ENCODE data around the gene PARP14. TPM values are rescaled to one million over a fixed set of nuclear protein-coding genes. Genes with fewer than 3 reads are reported as not detected.

Gene PARP14
- total RNA-seq, 1 experiment from 2014 or later, result 33.3 TPM

DNA sequence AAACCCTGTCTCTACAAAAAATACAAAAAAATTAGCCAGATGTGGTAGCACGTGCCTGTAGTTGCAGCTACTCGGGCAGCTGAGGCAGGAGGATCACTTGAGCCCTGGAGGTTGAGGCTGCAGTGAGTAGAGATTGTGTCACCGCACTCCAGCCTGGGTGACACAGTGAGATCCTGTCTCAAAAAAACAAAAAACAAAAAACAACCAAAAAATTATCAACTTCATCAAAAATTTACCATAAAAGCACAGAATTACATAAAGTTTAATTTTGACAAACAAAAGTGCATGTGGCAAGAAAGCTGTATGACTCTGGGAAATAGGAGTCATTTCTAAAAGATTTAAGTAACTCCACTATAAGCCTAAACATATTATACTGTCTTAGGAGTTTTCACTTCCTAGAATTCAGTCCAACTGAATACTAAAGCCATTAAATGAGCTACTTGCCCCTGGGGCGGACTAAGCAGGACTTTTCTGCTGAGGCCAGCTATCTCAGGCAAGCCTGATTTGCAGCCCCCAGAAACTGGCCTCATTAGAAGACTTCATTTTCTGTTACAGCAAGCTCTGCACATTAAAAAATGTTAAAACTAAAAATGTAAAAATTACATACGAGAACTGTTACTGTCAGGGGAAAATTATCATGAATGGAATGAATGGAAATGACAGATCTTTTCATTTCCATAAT is 90.0 kb downstream of the PARP14 start:
- ChIA-PET CTCF (no interaction called here), POLR2A (ENCODE audit: unreplicated experiment) (no interaction called here)
- no peak for TF ChIP-seq EZH2 (IDR thresholded peaks at IDR 0.05; ENCODE audit: low read depth)
- TF ChIP-seq, protein P1, sequence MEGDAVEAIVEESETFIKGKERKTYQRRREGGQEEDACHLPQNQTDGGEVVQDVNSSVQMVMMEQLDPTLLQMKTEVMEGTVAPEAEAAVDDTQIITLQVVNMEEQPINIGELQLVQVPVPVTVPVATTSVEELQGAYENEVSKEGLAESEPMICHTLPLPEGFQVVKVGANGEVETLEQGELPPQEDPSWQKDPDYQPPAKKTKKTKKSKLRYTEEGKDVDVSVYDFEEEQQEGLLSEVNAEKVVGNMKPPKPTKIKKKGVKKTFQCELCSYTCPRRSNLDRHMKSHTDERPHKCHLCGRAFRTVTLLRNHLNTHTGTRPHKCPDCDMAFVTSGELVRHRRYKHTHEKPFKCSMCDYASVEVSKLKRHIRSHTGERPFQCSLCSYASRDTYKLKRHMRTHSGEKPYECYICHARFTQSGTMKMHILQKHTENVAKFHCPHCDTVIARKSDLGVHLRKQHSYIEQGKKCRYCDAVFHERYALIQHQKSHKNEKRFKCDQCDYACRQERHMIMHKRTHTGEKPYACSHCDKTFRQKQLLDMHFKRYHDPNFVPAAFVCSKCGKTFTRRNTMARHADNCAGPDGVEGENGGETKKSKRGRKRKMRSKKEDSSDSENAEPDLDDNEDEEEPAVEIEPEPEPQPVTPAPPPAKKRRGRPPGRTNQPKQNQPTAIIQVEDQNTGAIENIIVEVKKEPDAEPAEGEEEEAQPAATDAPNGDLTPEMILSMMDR (conservative IDR thresholded peaks at IDR 0.05), result no peak
- H4K20me1 ChIP-seq (ENCODE audit: insufficient read depth), result no peaks in the 10 kb centered on the region
- no peaks in the 10 kb centered on the region for H3K4me1 ChIP-seq (replicated peaks; ENCODE audit: insufficient read depth)
- intact Hi-C loops (cut with micrococcal nuclease; ENCODE audit: unreplicated experiment), result no loop called here
- no peak for DNase-seq
- H3K36me3 ChIP-seq (ENCODE audit: low read depth), result no peaks in the 10 kb centered on the region
- no TSS peak for BruUV-seq (replicated peaks)
- H3K79me2 ChIP-seq (ENCODE audit: low read depth), result no peaks in the 10 kb centered on the region
- H3K9me2 ChIP-seq (ENCODE audit: insufficient read depth), result no peaks in the 10 kb centered on the region
- H3K27me3 ChIP-seq (ENCODE audit: insufficient read depth, low read depth), result no peaks in the 10 kb centered on the region
- no peak overlapping the region for H2AFZ ChIP-seq
- no peaks in the 10 kb centered on the region for H3F3A ChIP-seq (ENCODE audit: insufficient read depth, low read depth)
- no peaks in the 10 kb centered on the region for H3K9me3 ChIP-seq (ENCODE audit: insufficient read depth, low read depth)
- no peak overlapping the region for H3K27ac ChIP-seq
- H3K4me2 ChIP-seq, result no peak overlapping the region
- no peak overlapping the region for H3K4me3 ChIP-seq

DNA sequence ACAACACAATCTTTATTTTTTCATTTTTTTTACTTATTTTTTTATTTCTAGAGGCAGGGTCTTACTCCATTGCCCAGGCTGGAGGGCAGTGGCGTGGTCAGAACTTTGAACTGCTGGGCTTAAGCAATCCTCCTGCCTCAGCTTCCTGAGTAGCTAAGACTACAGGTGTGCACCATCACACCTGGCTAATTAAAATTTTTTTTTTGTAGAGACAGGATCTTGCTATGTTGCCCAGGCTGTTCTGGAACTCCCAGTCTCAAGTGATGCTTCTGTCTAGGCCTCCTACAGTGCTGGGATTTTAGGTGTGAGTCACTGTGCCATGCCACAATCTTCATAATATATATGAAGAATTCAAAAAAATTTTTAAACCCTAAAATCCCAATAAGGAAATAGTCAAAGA is 92.2 kb downstream of the PARP14 start:
- Histone ChIP-seq H3K9me3 (ENCODE audit: insufficient read depth, low read depth) (no peaks in the 10 kb centered on the region), H3K27ac (no peak overlapping the region), H3K4me2 (no peak overlapping the region), H3K27me3 (ENCODE audit: insufficient read depth, low read depth) (no peaks in the 10 kb centered on the region), H3K4me1 (replicated peaks; ENCODE audit: insufficient read depth) (no peaks in the 10 kb centered on the region), H2AFZ (no peak overlapping the region), H3K4me3 (no peak overlapping the region), H3K9me2 (ENCODE audit: insufficient read depth) (no peaks in the 10 kb centered on the region), H3K36me3 (ENCODE audit: low read depth) (no peaks in the 10 kb centered on the region), H4K20me1 (ENCODE audit: insufficient read depth) (no peaks in the 10 kb centered on the region), H3F3A (ENCODE audit: insufficient read depth, low read depth) (no peaks in the 10 kb centered on the region), H3K79me2 (ENCODE audit: low read depth) (no peaks in the 10 kb centered on the region)
- BruUV-seq (replicated peaks), result no TSS peak
- ChIA-PET CTCF (no interaction called here), POLR2A (ENCODE audit: unreplicated experiment) (no interaction called here)
- TF ChIP-seq, protein P1 (conservative IDR thresholded peaks at IDR 0.05), result no peak
- TF ChIP-seq EZH2 (IDR thresholded peaks at IDR 0.05; ENCODE audit: low read depth), result no peak
- DNase-seq, result no peak
- intact Hi-C loops (cut with micrococcal nuclease; ENCODE audit: unreplicated experiment), result no loop called here

DNA sequence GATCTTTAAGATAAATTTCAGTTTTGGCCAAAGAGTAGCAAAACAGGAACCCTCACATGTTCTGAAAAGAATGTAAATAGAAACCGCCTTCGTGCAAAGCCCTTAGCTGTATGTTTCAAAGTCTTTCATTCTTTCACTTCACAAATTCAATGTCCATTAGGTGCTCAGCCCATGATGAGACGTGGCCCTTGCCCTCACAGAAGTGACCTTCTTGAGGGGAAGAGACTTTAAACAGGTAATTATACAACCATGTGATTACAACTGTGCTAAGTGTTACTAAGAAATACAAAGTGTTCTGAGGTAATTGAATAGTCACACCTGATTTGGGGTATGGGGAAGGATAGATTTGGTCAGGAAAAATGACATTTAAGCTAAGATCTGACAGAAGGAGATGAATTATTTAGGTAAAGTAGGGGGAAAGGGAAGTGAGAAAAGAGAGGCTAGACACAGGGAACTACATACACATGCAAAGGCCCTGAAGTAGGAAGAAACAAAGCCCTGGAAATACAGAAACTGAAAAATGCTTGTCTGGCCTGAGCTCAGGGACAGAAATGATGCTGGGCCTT is 93.4 kb downstream of the PARP14 start:
- CTCF ChIA-PET, result interaction anchor here (0.6 kb wide), 1 partner anchor 17 kb away, joined by 7 read pairs; no protein-coding TSS in a partner anchor
- Histone ChIP-seq H3K4me2 (no peak overlapping the region), H4K20me1 (ENCODE audit: insufficient read depth) (no peaks in the 10 kb centered on the region), H2AFZ (no peak overlapping the region), H3K27ac (no peak overlapping the region), H3K9me2 (ENCODE audit: insufficient read depth) (no peaks in the 10 kb centered on the region), H3K27me3 (ENCODE audit: insufficient read depth, low read depth) (no peaks in the 10 kb centered on the region), H3K4me1 (replicated peaks; ENCODE audit: insufficient read depth) (no peaks in the 10 kb centered on the region), H3K79me2 (ENCODE audit: low read depth) (no peaks in the 10 kb centered on the region), H3K9me3 (ENCODE audit: insufficient read depth, low read depth) (no peaks in the 10 kb centered on the region), H3F3A (ENCODE audit: insufficient read depth, low read depth) (no peaks in the 10 kb centered on the region), H3K4me3 (no peak overlapping the region), H3K36me3 (ENCODE audit: low read depth) (no peaks in the 10 kb centered on the region)
- POLR2A ChIA-PET (ENCODE audit: unreplicated experiment), result no interaction called here
- intact Hi-C loops (cut with micrococcal nuclease; ENCODE audit: unreplicated experiment), result no loop called here
- TF ChIP-seq, protein P1 (conservative IDR thresholded peaks at IDR 0.05), result no peak
- no peak for TF ChIP-seq EZH2 (IDR thresholded peaks at IDR 0.05; ENCODE audit: low read depth)
- no TSS peak for BruUV-seq (replicated peaks)
- DNase-seq, result no peak

All from PC-9 (cell line).